ENCODE results near the gene MAP1LC3C.

Gene MAP1LC3C

GRCh38 chr1:241999026-241999425 is at the start of gene MAP1LC3C:
MAP1LC3C (minus strand) TSS chr1:241999098; CDS start chr1:241999008, 90 bp downstream.
- DNase-seq = peak; percentile 65

DNA sequence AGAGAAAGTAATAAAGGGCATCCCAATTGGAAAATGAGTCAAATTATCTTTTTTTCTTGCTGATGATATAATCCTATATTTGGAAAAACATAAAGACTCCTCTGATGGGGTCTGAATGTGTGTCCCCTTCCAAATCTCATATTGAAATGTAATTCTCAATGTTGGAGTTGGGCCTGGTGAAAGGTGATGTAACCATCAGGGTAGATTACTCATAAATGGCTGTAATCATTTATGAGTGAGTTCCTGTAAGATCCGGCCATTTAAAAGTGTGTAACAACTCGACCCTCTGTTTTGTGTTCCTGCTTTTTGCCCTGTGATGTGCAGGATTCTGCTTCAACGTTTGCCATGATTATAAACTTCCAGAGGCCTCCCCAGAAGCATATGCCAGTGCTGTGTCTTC is 44.3 kb upstream of the MAP1LC3C start:
- no peak for DNase-seq

GRCh38 chr1:242034392-242034791 is 35.5 kb upstream of the MAP1LC3C start:
- DNase-seq = no peak

- peak; percentile 28 for DNase-seq
Measured at GRCh38 chr1:242033447-242033846, 34.5 kb upstream of the MAP1LC3C start.

DNA sequence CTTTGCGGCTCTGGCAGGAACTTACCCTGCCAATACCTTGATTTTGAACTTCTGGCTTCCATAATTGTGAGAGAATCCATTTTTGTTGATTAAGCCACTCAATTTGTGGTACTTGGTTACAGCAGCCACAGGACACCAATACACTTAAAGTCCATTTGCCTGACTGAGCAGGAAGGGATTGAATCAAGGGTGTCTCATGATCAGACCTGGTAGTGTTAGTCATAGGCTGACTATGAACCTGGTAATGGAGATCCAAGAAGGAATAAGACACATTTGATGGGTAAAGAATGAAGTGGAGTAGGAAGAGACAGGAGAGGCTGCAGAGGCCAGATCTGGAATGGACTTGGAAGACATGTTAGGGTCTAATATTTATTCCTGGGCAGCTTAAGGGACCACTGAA is 31.2 kb upstream of the MAP1LC3C start:
- DNase-seq = peak; percentile 36

- peak; percentile 75 for DNase-seq
Measured at GRCh38 chr1:242025681-242026080, 26.8 kb upstream of the MAP1LC3C start.

- no peak for DNase-seq
Measured at GRCh38 chr1:242023805-242024204, 24.9 kb upstream of the MAP1LC3C start.

DNA sequence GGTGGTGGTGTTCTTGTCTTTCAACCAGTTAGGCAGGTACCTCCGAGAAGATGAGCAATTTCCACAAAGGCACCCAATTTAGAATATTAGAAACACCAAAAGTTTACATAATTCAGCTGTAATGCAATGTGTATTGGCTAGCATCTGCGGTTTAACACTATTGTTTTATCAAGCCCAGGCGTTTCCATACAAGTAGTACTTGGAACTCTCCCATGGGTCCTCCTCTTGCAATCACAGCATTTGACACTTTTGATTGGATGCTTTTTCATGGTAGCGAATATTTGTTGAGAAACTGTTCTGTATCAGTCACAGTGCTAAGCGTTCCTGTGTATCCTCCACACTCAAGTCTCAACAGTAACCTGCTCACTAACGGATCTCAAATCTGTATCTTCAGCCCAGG is 20.1 kb upstream of the MAP1LC3C start:
- no peak for DNase-seq

DNA sequence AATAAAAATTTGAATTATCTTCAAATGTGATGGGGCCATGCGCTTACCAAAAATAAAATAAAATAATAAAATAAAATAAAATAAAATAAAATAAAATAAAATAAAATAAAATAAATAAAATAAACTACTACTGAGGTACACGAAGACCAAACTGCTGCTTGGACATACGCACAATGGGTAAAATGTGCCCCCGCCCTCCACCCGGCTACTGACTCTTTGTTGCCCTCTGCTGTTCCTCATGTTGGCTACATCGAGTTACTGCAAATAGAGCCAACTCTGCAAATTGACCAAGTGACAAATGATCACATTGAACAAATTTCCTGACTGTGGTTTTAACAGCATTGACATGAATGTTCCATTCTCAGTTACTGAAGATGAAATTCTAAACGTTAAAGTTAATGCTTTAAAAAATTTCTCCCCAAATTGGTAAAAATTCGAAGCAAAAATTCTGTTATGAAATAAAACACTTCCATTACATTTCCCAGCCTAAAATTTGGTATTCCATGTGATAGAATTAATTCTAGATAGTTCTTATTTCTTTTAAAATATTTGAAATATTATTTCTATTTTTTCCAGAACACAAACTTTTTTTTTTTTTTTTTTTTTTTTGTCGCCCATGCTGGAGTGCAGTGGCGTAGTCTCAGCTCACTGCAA is 18.8 kb upstream of the MAP1LC3C start:
- peak; percentile 59 for DNase-seq

DNA sequence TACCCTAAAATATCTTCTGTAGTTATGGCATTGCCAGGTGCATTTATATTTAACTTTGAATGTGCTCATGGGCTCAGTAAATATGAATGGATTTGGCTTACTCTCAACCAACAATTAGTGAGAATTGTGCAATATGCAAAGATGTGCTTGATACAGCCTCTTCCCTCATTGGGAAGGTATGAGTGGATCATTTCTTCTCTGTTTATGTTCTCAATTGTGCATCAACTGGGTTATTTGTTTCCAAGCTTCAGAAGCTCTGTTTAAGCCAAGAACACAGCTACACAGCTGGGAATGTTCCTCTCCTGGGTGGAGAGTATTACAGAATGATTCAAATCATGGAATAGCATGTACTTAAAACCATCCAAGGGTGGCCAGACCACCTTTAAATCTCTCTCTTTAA is 17.6 kb upstream of the MAP1LC3C start:
- DNase-seq = no peak

DNA sequence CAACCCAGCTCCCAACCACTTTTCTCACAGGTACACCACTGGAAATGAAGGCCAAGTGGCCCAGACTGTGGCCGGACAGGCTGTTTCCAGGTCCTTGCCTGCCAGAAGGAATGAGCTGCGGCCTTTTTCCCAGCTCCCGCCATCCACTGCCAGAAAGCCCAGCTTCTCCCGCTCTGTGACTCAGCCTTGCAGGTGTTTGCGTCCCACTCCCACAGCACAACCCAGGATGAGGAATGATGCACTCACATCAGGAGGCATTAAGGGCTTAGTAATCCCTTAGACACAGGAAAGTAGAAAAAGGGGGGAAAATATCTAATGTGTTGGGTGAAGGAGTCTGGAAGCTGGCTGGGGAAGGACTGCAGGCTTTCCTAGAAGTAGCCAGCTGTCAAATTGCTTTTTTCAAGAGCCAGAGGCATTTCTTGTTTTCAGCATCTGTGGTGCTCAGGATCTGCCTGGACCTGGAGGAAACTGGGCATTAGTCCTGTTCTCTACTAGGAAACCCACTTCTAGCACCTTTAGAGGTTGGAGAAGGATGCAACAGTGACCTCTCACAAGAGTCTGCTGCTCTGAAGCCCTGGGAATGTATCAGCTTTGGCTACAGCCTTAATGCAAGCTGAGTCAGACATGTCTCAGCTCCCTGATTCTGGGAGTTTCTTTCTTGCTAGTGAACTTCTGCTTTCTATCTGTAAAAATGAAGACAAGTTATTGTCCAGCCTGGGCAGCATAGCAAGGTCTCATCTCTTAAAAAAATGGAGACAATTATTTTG is 13.2 kb upstream of the MAP1LC3C start:
- DNase-seq = peak; percentile 85

DNA sequence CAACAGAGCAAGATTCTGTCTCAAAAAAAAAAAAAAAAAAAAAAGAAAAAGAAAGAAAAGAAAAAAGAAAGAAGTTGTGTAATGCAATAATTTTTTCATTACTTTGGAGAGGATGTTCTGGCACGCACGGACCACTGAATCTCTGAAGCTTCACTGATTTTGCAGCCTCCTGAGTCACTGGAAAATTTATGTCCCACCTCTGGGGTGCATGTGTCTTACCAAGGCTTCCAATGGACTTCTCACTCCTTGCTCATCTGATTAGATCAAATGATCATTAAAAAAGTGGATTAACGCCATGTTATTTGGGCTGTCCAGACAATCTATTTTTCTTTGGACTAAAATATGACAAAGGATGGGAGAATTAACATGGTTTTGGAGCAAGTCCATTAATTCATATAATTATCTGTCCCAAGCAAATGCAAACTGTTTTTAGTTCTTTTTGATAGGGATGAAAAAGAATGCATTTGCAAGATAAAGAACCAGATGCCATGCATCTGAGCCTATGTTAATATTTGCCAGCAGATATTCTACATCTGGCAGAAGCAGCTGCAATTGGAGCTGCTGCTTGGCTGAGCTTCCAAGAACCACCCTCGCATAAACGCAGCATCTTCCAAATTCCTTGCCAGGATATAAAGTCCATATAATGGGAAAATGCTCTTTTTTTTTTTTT is 10.1 kb upstream of the MAP1LC3C start:
- no peak for DNase-seq

DNA sequence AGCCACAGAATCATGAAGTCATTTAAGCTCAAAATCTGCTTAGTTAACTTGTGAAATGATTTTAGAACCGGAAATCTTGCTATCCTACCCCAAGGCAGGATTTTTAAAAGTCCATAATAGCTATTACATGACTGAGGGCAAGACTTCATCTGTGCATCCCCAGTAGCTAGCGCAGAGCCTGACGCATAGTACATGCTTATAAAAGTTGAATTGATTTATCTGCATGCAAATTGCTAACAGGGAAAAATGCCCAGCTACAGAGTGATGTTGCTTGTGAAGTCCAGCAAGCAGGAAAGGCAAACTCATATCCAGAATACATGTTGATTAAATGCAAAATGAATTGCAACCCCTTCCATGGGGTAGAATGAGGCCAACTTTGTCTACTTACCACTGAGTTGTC is 8.1 kb upstream of the MAP1LC3C start:
- DNase-seq = no peak

DNA sequence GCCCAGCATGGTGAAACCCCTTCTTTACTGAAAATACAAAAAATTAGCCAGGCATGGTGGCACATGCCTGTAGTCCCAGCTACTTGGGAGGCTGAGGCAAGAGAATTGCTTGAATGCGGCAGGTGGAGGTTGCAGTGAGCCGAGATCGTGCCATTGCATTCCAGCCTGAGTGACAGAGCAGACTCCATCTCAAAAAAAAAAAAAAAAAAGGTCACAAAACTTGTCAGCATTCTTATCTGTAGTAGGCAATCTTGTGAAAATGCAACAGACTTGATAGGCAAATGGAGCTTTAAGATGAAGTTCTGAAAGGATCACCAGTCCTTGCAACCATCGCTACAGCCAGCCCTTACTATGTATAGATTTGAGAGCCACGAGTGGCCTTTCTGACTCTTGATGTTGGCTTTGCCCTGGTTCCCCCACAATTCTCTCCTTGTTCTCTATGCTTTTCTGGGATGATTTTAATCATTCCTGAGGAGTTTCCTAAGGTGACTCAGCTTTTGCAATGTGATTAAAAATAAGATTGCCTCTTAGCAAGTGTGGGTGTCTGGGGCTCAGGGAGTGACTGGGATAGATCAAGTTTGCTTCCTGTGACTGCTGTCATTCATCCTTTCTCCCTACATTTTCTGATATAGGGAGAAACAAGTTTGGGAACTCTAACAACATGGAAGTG is 7.1 kb upstream of the MAP1LC3C start:
- no peak for DNase-seq

DNA sequence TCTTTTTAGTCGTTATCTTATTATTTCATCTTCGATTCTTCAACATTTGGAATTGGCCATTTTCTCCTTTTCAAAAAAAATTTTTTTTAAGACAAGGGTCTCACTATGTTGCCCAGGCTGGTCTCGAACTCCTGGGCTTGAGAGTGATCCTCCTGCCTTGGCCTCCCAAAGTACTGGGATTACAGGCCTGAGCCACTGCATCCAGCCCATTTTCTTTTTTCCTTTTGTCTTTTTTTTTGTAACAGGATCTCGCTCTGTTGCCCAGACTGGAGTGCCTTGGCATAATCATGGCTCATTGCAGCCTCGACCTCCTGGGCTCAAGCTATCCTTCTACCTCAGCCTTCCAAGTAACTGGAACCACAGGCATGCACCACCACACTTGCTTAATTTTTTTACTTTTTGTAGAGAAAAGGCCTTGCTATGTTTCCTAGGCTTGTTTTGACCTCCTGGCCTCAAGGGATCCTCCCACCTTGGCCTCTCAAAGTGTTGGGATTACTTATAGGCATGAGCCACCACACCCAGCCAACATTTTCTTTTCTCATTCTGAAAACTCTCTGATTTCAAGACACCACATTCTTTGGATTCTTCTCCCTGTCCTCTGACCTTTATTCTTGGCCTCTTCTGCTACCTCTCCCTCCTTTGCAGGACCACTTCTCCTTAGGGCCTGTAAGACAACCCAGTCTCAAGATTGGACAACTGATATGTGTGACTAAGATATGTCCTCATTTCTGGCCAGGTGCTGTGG is 6.0 kb upstream of the MAP1LC3C start:
- peak; percentile 79 for DNase-seq

DNA sequence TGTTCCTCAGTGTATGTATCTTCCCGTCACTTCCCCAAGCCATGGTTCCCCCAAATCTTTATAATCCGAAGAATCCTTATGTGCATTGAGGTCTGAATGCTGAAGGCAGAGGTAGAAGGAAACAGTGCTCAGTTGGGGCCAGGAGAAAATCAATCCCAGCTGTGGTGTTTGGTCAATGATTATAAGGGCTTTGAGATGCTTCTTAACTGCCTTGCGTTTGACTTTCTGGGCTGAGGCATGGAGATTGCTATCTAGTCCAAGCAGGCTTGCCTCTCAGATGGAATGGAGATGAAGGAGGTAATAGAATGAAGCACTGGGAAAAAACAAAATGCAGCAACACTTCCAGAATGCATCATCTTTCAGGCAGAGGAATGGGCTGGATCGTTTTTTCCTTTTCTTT is 3.6 kb upstream of the MAP1LC3C start:
- DNase-seq = no peak

- DNase-seq = no peak
Measured at GRCh38 chr1:242002072-242002471, 3.2 kb upstream of the MAP1LC3C start.

DNA sequence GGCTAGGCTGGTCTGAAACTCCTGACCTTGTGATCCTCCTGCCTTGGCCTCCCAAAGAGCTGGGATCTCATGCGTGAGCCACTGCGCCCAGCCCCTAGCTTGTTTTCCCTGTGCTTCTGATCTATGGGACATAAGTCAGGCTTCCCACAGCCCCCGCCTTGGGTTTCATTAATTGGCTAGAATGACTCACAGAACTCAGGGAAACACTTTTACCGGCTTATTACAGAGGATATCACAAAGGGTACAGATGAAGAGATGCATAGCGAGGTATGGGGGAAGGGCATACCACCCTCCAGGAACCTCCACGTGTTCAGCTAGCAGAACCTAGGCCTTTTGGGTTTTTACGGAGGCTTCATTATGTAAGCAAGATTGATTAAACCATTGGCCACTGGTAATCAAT is 1.5 kb upstream of the MAP1LC3C start:
- DNase-seq = no peak

- DNase-seq = peak; percentile 94
Measured at GRCh38 chr1:241998412-241998921, 431 bp downstream of the MAP1LC3C start.

DNA sequence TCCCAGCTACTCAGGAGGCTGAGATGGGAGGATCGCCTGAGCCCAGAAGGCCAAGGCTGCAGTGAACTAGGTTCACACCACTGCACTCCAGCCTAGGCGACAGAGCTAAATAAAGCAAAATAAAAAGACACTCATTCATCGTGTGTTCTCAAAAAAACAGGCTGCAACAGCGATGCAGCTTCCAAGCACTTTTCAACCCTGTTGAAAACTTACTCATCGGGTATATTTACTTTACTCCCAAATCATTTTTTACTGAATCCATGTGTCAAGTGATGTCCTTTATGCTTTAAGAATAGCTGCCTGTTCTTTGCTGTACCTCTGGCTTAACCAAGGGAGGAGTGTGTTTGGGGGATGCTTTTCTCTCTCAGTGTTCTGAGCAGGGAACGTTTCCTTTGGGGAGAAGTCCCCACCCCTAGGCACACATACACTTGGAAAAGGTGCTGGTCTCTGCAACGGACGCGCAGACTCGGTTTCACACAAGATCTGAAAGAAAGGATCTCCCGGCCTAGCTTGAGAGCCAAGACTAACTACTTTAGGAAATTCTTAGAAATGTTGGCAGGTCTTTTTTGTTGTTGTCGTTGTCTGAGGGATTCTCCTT is 1.4 kb downstream of the MAP1LC3C start:
- DNase-seq = no peak

DNA sequence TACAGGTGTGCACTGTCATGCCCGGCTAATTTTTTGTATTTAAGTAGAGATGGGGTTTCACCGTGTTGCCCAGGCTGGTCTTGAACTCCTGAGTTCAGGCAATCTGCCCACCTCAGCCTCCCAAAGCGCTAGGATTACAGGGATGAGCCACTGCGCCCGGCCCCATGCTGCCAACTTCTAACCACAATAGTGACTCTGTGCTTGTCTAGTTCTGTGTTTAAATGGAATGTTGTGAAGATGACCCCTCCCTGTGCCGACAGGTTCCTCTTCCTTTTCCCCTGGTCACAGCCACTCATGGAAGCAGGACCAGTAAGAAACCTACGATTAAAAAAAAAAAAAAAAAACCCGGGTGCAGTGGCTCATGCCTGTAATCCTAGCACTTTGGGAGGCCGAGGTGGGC is 4.7 kb downstream of the MAP1LC3C start:
- no peak for DNase-seq

DNA sequence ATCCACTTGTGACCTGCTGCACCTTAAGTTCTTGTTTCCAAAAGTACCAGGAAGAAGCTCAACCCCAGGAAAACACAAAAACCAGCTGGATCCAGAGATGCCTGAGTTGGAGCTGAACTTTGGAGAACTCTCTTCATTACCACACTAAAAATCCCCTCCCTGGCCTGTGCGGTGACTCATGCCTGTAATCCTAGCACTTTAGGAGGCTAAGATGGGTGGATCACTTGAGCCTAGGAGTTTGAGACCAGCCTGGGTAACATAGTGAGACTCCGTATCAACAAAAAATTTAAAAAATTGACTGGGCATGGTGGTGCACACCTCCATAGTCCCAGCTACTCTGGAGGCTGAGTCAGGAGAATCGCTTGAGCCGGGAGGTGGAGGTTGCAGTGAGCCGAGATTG is 6.2 kb downstream of the MAP1LC3C start:
- DNase-seq = peak; percentile 73

All from islet precursor cell (in vitro differentiated cells).